Right lobe of liver (tissue), 4 donors: ENCODE measurements around the gene EEF1AKMT1.

Experiments
- CTCF ChIP-seq, 4 donors: fragments of 200-600 bp in 3 of 4; fragments of 450-650 bp in 1 of 4; IDR thresholded peaks; one replicate each; pipeline versions ENCODE4 v1.5.1 to v1.8.0; 2016 to 2022; ENCODE audit warnings: antibody characterized with exemption in 4 of 4, mild to moderate bottlenecking in 2 of 4
- POLR2A ChIP-seq: fragments of 450-650 bp; IDR thresholded peaks from one replicate; pipeline ENCODE4 v1.6.1; 2017; ENCODE audit warnings: antibody characterized with exemption, mild to moderate bottlenecking
- donor health status: DM: no; HTN: no; CAD: no.
- donor health status: DM: no; HTN: no; CAD: no.
- donor health status: DM: no; HTN: yes; CAD: no.

- TF ChIP-seq CTCF (IDR thresholded peaks at IDR 0.05) (no peak), POLR2A (no peak)
Measured at GRCh38 chr13:20778311-20778710, 4.5 kb upstream of the EEF1AKMT1 start.
